Measurements from ENCODE around the gene NLGN1.
A peak's percentile ranks its signal among the peaks of the same experiment; 100 is the strongest.
"Not testable (repeated sequence)": the region's sequence is repeated elsewhere in the genome, so short reads cannot be mapped to it uniquely, and the experiment has no call there.

Gene NLGN1

GRCh38 chr3:174168538-174169254, 771.2 kb downstream of the NLGN1 start:
- no peak for DNase-seq (ENCODE audit: low spot score)

- no peak for DNase-seq (ENCODE audit: low spot score)
Measured at GRCh38 chr3:174169736-174170135, 772.2 kb downstream of the NLGN1 start.

DNA sequence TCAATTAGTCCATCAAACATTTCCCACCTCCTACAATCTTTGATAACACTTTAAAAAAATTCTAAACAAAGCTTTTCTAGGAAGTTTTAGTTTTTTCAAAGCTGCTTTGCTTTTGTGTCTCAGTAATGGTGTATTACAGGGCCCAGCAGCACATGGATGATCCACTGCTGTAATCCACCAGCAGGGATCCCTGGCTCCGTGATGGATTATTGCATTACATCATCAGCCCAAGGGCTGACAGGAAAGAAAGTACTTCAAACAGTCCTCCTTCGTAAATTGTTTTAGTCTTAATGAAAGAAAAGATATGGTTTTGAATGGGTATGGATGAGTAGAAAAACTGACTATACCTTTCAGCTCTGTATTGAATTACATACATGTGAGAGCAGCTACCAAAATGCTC, 772.7 kb downstream of the NLGN1 start:
- no peak for DNase-seq (ENCODE audit: low spot score)

DNA sequence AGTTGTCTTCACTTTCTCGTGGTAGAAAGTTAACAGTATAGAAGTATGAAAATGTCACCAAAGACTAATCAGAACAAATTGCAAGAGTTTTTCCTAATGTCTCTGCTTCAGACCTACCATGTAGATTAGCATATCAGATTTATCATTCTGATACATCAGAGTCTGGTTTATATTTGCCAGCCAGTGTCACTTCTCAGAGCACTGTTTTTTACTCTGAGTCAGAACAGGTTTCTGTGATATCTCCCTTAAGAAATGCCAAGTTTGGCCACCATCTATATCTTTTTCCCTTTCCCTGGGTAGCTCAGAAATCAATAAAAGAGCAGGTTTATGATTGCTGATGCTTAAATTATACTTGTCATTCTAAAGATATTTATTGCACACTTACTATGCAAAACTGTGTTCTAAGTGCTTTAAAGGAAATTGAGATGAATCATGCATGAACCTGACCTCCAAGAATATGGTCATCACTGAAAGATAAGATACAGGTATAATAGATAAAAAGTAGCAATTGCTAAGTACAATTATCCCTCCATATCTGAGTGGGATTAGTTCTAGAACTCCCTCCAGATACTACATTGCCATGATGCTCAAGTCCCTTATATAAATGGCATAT, 788.9 kb downstream of the NLGN1 start:
- no peak for DNase-seq (ENCODE audit: low spot score)

DNA sequence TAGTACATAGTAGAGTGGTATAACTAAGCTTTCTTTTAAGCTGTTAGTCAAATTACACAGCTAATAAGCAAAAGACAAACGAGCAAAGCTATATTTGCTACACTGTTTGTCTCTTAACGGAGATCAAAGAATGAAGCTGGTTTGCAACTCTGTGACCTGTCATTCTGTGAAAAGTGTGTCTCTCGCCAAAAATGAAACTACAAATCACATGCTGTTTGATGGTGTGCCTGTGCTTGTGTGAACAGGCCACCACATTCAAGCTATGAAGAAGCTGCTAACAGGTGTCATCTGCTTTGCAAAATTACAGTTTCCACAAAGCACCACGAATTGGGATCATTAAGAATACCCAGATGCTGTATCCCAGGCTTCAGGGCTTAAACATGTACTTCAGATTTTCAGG, 793.8 kb downstream of the NLGN1 start:
- no peak for DNase-seq (ENCODE audit: low spot score)

DNA sequence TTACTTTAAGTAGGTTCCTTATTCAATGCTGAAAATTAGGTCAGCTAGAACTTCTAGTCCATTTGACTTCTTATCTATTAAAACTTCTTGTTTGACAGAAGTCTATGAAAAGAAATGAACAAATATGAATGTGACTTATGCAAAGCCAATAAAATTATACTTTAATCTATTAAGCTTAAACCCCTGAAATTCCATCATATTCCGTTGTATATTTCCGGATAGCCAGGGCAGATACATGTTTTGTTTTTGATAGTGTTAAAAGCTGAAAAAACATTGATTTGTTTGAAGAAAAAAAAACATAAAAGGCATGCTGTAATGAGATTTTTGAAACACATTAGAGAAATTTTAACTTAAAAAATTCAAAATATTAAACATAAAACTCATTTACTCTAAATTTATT, 794.4 kb downstream of the NLGN1 start:
- no peak for DNase-seq (ENCODE audit: low spot score)

DNA sequence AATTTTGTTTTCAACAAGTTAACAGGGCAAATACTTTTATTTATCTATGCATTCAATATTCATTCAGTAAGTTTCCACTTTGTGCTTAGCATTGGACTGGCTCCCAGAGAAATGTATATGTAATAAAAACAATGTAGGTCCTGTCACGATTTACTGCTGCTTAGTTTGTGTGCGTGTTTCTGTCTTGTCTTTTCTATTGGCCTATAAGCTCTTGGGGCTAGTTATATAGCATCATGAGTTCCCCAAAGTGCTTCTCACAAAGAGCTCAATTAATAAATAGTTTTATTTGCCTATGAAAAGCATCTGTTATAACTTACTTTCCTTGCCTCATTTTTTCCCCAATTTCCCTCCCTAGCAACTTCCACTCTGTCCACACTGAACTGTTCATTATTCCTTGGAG, 794.9 kb downstream of the NLGN1 start:
- DNase-seq (ENCODE audit: low spot score) = peak; percentile 3

DNA sequence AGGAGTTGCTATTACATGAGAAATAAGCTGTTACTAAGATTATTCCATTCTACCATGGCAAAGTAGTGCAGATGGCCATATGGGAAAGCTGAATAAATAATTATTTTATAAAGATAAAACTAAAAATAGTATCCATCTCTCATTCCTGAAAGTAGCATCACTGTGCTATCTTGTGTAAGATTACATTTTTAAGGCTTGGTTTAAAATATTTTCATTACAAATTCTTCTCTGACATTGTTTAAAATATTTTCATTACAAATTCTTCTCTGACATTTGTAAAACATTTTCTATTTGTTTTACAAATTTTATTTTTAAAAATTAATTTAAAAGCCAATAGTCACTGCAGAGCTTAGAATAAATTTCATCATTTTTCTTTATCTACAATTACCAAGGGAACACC, 796.1 kb downstream of the NLGN1 start:
- DNase-seq (ENCODE audit: low spot score) = no peak

GRCh38 chr3:174197416-174197815, 799.9 kb downstream of the NLGN1 start:
- DNase-seq (ENCODE audit: low spot score) = no peak

DNA sequence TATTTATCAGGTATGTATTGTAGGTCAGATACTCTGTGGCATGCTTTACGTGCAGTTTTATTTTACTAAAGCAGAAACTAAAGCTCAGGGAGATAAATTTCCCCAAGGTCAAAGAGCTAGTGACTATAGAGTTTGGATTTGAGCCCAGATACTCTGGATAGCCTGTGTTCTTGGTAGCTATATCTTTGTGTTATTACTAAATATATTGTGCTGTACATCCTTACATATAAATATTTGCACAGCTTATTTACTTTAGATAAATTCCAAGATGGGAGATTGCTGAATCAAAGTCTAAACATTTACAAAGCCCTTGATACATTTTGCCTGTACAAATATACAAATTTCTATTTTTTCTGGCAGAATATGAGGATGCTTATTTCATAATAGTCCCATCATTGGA, 800.7 kb downstream of the NLGN1 start:
- DNase-seq (ENCODE audit: low spot score) = no peak

- peak; percentile 23 for DNase-seq (ENCODE audit: low spot score)
Measured at GRCh38 chr3:174199696-174200095, 802.2 kb downstream of the NLGN1 start.

GRCh38 chr3:174202116-174202515, 804.6 kb downstream of the NLGN1 start:
- DNase-seq (ENCODE audit: low spot score) = peak; percentile 41

GRCh38 chr3:174202561-174202960, 805.0 kb downstream of the NLGN1 start:
- no peak for DNase-seq (ENCODE audit: low spot score)

- DNase-seq (ENCODE audit: low spot score) = no peak
Measured at GRCh38 chr3:174204765-174205164, 807.2 kb downstream of the NLGN1 start.

DNA sequence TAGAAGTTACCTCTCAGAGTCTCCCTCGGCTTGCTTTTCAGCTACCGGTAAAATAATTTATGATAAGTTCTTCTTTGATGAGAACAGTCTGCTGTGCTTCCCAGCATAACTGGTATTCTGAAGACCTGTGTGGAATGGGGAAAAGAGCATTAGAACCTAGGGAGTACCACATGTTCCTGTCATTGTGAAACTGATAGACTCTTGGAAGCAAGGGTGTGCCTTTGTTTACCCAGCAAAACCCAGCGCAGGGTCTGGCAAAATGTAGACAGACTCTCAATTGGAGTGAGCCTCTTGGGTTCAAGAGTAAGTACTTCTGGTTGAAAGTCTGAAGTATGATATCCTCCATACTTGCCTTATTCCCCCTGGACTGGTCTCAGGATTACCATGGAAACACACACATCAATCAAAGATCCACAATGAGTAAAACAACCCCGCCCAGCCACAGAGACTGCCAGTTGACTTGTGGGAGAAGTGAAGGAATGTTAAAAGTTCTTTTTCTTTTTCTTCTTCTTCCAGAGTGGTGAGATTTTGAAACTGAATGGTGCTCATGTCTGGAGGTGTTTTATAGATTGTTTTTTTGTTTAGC, 809.2 kb downstream of the NLGN1 start:
- no peak for DNase-seq (ENCODE audit: low spot score)

GRCh38 chr3:174208161-174208560, 810.6 kb downstream of the NLGN1 start:
- DNase-seq (ENCODE audit: low spot score) = no peak

- not testable (repeated sequence) for DNase-seq (ENCODE audit: low spot score)
Measured at GRCh38 chr3:174211896-174212295, 814.4 kb downstream of the NLGN1 start.

DNA sequence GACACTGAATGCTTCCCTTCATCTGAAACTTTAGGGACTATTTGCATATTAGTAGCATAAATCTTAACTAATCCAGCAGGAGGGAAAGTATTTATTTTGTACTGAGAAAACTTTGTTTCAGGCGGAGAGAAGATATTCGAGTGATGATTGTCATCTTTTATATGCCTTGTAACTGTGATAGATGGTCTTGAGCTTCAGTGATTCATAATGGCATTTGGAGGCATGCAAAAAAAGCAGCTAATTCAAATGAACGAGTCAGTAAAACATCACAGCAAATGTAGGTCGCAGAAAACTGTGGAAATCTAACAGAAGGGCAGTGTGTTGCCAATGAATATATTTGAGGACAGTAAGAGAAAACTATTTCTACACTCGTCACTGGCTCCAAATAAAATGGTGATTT, 817.9 kb downstream of the NLGN1 start:
- DNase-seq (ENCODE audit: low spot score) = no peak

- DNase-seq (ENCODE audit: low spot score) = no peak
Measured at GRCh38 chr3:174216019-174216418, 818.5 kb downstream of the NLGN1 start.

- no peak for DNase-seq (ENCODE audit: low spot score)
Measured at GRCh38 chr3:174216946-174217718, 819.6 kb downstream of the NLGN1 start.

GRCh38 chr3:174218016-174218415, 820.5 kb downstream of the NLGN1 start:
- peak; percentile 23 for DNase-seq (ENCODE audit: low spot score)

- DNase-seq (ENCODE audit: low spot score) = no peak
Measured at GRCh38 chr3:174219738-174220137, 822.2 kb downstream of the NLGN1 start.

All from COLO829 (cell line).